Measurements from ENCODE around the gene MORC1.

The MORC1 gene

GRCh38 chr3:108985844-108986243 lies 132.1 kb downstream of the MORC1 start:
- TF ChIP-seq POLR2AphosphoS5 (IDR thresholded peaks at IDR 0.05; ENCODE audit: low read depth, low read length) (no peak), TAF1 (IDR thresholded peaks at IDR 0.05; ENCODE audit: borderline replicate concordance, insufficient read depth, low read length) (no peak)

DNA sequence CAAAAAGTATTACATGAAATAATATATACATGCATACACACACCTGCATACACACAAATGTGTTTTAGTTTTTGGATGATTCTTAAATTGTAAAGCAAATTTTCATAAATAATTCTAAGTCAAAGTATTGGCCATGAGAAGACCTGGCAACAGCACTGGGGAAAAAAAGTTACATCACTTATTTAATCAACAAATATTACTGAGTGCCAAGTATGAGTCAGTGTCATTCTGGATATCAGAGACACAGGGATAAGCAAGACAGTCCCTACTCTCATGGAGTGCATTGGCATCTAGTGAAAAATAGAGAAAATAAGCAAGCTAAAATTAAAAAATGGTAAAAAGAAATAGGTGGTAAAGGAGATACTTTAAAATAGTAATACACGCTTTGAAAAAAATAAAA lies 134.9 kb downstream of the MORC1 start:
- no peak for TF ChIP-seq POLR2AphosphoS5 (IDR thresholded peaks at IDR 0.05; ENCODE audit: low read depth, low read length)
- no peak for TF ChIP-seq FOXP2 (optimal IDR thresholded peaks at IDR 0.05; ENCODE audit: borderline replicate concordance, extremely low read depth, extremely low read length, insufficient read depth)
- TF ChIP-seq, protein P1, sequence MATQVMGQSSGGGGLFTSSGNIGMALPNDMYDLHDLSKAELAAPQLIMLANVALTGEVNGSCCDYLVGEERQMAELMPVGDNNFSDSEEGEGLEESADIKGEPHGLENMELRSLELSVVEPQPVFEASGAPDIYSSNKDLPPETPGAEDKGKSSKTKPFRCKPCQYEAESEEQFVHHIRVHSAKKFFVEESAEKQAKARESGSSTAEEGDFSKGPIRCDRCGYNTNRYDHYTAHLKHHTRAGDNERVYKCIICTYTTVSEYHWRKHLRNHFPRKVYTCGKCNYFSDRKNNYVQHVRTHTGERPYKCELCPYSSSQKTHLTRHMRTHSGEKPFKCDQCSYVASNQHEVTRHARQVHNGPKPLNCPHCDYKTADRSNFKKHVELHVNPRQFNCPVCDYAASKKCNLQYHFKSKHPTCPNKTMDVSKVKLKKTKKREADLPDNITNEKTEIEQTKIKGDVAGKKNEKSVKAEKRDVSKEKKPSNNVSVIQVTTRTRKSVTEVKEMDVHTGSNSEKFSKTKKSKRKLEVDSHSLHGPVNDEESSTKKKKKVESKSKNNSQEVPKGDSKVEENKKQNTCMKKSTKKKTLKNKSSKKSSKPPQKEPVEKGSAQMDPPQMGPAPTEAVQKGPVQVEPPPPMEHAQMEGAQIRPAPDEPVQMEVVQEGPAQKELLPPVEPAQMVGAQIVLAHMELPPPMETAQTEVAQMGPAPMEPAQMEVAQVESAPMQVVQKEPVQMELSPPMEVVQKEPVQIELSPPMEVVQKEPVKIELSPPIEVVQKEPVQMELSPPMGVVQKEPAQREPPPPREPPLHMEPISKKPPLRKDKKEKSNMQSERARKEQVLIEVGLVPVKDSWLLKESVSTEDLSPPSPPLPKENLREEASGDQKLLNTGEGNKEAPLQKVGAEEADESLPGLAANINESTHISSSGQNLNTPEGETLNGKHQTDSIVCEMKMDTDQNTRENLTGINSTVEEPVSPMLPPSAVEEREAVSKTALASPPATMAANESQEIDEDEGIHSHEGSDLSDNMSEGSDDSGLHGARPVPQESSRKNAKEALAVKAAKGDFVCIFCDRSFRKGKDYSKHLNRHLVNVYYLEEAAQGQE (IDR thresholded peaks at IDR 0.05; ENCODE audit: insufficient read depth in 1 of 2, low read depth in 2 of 2, low read length in 2 of 2) = no peak
- no peak for TF ChIP-seq SIN3A (IDR thresholded peaks at IDR 0.05; ENCODE audit: borderline replicate concordance, insufficient read depth, low read length)
- no peak for TF ChIP-seq TAF1 (IDR thresholded peaks at IDR 0.05; ENCODE audit: borderline replicate concordance, insufficient read depth, low read length)

DNA sequence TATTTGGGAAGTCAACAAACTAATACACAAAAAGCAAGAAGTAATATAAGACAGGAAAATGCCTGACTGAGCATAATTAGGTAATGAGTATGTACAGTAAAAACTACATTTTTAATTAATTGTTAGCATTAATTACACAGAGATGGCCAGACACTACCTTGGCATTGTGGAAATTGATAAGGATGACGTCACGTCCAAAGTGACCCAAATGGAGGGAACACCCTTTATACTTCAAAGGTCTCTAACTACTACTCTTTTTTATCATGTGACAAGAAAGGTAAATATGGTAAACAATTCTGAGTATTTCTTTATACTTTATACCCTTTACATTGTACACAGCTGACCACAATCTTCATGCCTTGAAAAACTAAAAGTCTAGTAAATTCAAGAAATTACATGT lies 141.9 kb downstream of the MORC1 start:
- TF ChIP-seq, protein P1 (IDR thresholded peaks at IDR 0.05; ENCODE audit: insufficient read depth in 1 of 2, low read depth in 2 of 2, low read length in 2 of 2) = no peak
- TF ChIP-seq POLR2AphosphoS5 (IDR thresholded peaks at IDR 0.05; ENCODE audit: low read depth, low read length) = no peak
- no peak for TF ChIP-seq TAF1 (IDR thresholded peaks at IDR 0.05; ENCODE audit: borderline replicate concordance, insufficient read depth, low read length)
- no peak for TF ChIP-seq SIN3A (IDR thresholded peaks at IDR 0.05; ENCODE audit: borderline replicate concordance, insufficient read depth, low read length)
- no peak for TF ChIP-seq FOXP2 (optimal IDR thresholded peaks at IDR 0.05; ENCODE audit: borderline replicate concordance, extremely low read depth, extremely low read length, insufficient read depth)

DNA sequence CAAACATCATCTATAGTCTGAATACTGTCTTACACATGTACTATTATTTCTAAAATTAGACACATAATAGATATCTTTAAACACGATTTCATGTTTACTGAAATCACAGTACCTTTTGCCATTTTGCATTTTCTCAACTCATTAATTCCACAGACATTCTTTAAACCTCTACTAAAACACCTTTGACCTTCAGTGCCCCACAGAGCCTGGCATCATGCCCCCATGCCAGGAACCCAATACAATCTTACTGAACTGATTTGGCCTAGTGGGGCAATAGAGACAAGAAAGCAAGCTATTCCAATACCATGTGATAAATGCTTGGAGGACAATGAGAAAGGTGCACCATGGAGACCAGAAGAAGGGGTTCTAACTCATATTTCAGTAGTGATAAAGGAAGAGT lies 144.9 kb downstream of the MORC1 start:
- TF ChIP-seq POLR2AphosphoS5 (IDR thresholded peaks at IDR 0.05; ENCODE audit: low read depth, low read length) (no peak), FOXP2 (optimal IDR thresholded peaks at IDR 0.05; ENCODE audit: borderline replicate concordance, extremely low read depth, extremely low read length, insufficient read depth) (no peak), TAF1 (IDR thresholded peaks at IDR 0.05; ENCODE audit: borderline replicate concordance, insufficient read depth, low read length) (no peak), SIN3A (IDR thresholded peaks at IDR 0.05; ENCODE audit: borderline replicate concordance, insufficient read depth, low read length) (no peak)
- TF ChIP-seq, protein P1 (IDR thresholded peaks at IDR 0.05; ENCODE audit: insufficient read depth in 1 of 2, low read depth in 2 of 2, low read length in 2 of 2) = no peak

- TF ChIP-seq POLR2AphosphoS5 (IDR thresholded peaks at IDR 0.05; ENCODE audit: low read depth, low read length) (no peak), FOXP2 (optimal IDR thresholded peaks at IDR 0.05; ENCODE audit: borderline replicate concordance, extremely low read depth, extremely low read length, insufficient read depth) (no peak), SIN3A (IDR thresholded peaks at IDR 0.05; ENCODE audit: borderline replicate concordance, insufficient read depth, low read length) (no peak), TAF1 (IDR thresholded peaks at IDR 0.05; ENCODE audit: borderline replicate concordance, insufficient read depth, low read length) (no peak)
- TF ChIP-seq, protein P1 (IDR thresholded peaks at IDR 0.05; ENCODE audit: insufficient read depth in 1 of 2, low read depth in 2 of 2, low read length in 2 of 2) = no peak
These were observed 145.5 kb downstream of the MORC1 start for GRCh38 chr3:108972482-108972881.

All from PFSK-1 (cell line).